H9 (cell line): ENCODE data around the gene TEX48. TPM values are rescaled to one million over a fixed set of nuclear protein-coding genes. Genes with fewer than 3 reads are reported as not detected.

Experiments used
- DNase-seq: peaks from one replicate; pipeline ENCODE4 v3.0.0-alpha.2; 2017
- H2AFZ ChIP-seq: one replicate; pipeline ENCODE4 v1.6.1; 2013; ENCODE audit warnings: mild to moderate bottlenecking, low read length, control low read depth, moderate library complexity
- H2AK5ac ChIP-seq: 2 replicates; pipeline ENCODE4 v1.6.1; 2013; ENCODE audit warnings: low read length, control low read depth, mixed read lengths; ENCODE audit not compliant: insufficient read length
- H2BK120ac ChIP-seq: one replicate; pipeline ENCODE4 v1.6.1; 2013; ENCODE audit warnings: low read depth, mild to moderate bottlenecking, low read length, control low read depth, inconsistent platforms; ENCODE audit not compliant: poor library complexity, severe bottlenecking
- H2BK12ac ChIP-seq: 2 replicates; pipeline ENCODE4 v1.6.1; 2013; ENCODE audit warnings: low read length, control low read depth, mixed read lengths, low read depth; ENCODE audit not compliant: insufficient read length
- H2BK15ac ChIP-seq: 2 replicates; pipeline ENCODE4 v1.6.1; 2013; ENCODE audit warnings: low read depth, low read length, control low read depth
- H2BK20ac ChIP-seq: one replicate; pipeline ENCODE4 v1.6.1; 2013; ENCODE audit warnings: low read depth, mild to moderate bottlenecking, low read length, control low read depth, inconsistent platforms; ENCODE audit not compliant: poor library complexity, severe bottlenecking
- H2BK5ac ChIP-seq: 2 replicates; pipeline ENCODE4 v1.6.1; 2013; ENCODE audit warnings: low read length, control low read depth, mixed read lengths; ENCODE audit not compliant: insufficient read length
- H3K14ac ChIP-seq: 2 replicates; pipeline ENCODE4 v1.6.1; 2013; ENCODE audit warnings: low read length, control low read depth; ENCODE audit not compliant: insufficient read depth
- H3K18ac ChIP-seq: 2 replicates; pipeline ENCODE4 v1.6.1; 2013; ENCODE audit warnings: low read depth, mild to moderate bottlenecking, mixed read lengths, low read length, control low read depth; ENCODE audit not compliant: insufficient read length
- H3K23ac ChIP-seq: 2 replicates; pipeline ENCODE4 v1.6.1; 2013; ENCODE audit warnings: low read length, control low read depth, mixed read lengths, low read depth; ENCODE audit not compliant: insufficient read length
- H3K23me2 ChIP-seq: 2 replicates; pipeline ENCODE4 v1.6.1; 2013; ENCODE audit warnings: low read depth, mild to moderate bottlenecking, mixed read lengths, low read length, control low read depth; ENCODE audit not compliant: insufficient read length, poor library complexity, severe bottlenecking
- H3K27ac ChIP-seq: 2 replicates; pipeline ENCODE4 v1.5.1; 2013; ENCODE audit warnings: low read length, control low read depth, mixed read lengths, low read depth; ENCODE audit not compliant: insufficient read length
- H3K27me3 ChIP-seq: 2 replicates; pipeline ENCODE4 v1.6.1; 2013; ENCODE audit warnings: low read length, control low read depth, inconsistent platforms; ENCODE audit not compliant: insufficient read depth
- H3K4ac ChIP-seq: 2 replicates; pipeline ENCODE4 v1.6.1; 2013; ENCODE audit warnings: low read depth, mild to moderate bottlenecking, control low read depth, inconsistent platforms, low read length, moderate library complexity
- H3K4me1 ChIP-seq: 2 replicates; pipeline ENCODE4 v1.6.1; 2013; ENCODE audit warnings: low read length, control low read depth, inconsistent platforms; ENCODE audit not compliant: insufficient read depth
- H3K4me2 ChIP-seq: 2 replicates; pipeline ENCODE4 v1.6.1; 2013; ENCODE audit warnings: low read length, control low read depth, mixed read lengths; ENCODE audit not compliant: insufficient read length, insufficient read depth
- H3K56ac ChIP-seq: 2 replicates; pipeline ENCODE4 v1.6.1; 2013; ENCODE audit warnings: low read depth, mild to moderate bottlenecking, mixed read lengths, low read length, control low read depth; ENCODE audit not compliant: insufficient read length
- H3K79me1 ChIP-seq: 2 replicates; pipeline ENCODE4 v1.6.1; 2013; ENCODE audit warnings: low read depth, mild to moderate bottlenecking, moderate library complexity, low read length, control low read depth, inconsistent platforms; ENCODE audit not compliant: insufficient read depth, poor library complexity, severe bottlenecking
- H3K79me2 ChIP-seq: 2 replicates; pipeline ENCODE4 v1.6.1; 2013; ENCODE audit warnings: low read length, control low read depth, inconsistent platforms; ENCODE audit not compliant: insufficient read depth
- H3K9ac ChIP-seq: 2 replicates; pipeline ENCODE4 v1.6.1; 2013; ENCODE audit warnings: low read length, control low read depth, mixed read lengths; ENCODE audit not compliant: insufficient read length; ENCODE audit errors: extremely low read depth
- H3K9me3 ChIP-seq: one replicate; pipeline ENCODE4 v1.6.1; 2013; ENCODE audit warnings: low read depth, low read length, inconsistent platforms; ENCODE audit not compliant: control insufficient read depth
- H3T11ph ChIP-seq: one replicate; pipeline ENCODE4 v1.6.1; 2013; ENCODE audit warnings: mild to moderate bottlenecking, low read length, control low read depth, inconsistent platforms
- H4K20me1 ChIP-seq: one replicate; pipeline ENCODE4 v1.6.1; 2013; ENCODE audit not compliant: control insufficient read depth, insufficient read length, insufficient read depth
- H4K5ac ChIP-seq: 2 replicates; pipeline ENCODE4 v1.6.1; 2013; ENCODE audit warnings: low read depth, mild to moderate bottlenecking, mixed read lengths, low read length, control low read depth; ENCODE audit not compliant: insufficient read length
- H4K8ac ChIP-seq: replicated peaks from 2 replicates; pipeline ENCODE4 v1.6.1; 2013; ENCODE audit warnings: low read length, control low read depth, mixed read lengths, low read depth; ENCODE audit not compliant: insufficient read length
- H4K91ac ChIP-seq: 2 replicates; pipeline ENCODE4 v1.6.1; 2013; ENCODE audit warnings: low read depth, mild to moderate bottlenecking, moderate library complexity, mixed read lengths, low read length, control low read depth; ENCODE audit not compliant: insufficient read length
- H3K27ac Mint-ChIP-seq, 3 experiments: 2 replicates in 2 of 3; 3 replicates in 1 of 3; pipeline ENCODE4 v1.8.0; 2020 to 2021; ENCODE audit warnings: mixed read lengths in 3 of 3, mild to moderate bottlenecking in 1 of 3, moderate library complexity in 1 of 3
- H3K27me3 Mint-ChIP-seq: 2 replicates; pipeline ENCODE4 v1.8.0; 2021; ENCODE audit warnings: low read depth, mild to moderate bottlenecking, moderate library complexity, mixed read lengths
- H3K36me3 Mint-ChIP-seq, 3 experiments: 2 replicates in 2 of 3; 3 replicates in 1 of 3; pipeline ENCODE4 v1.8.0; 2020 to 2021; ENCODE audit warnings: low read depth in 3 of 3, mixed read lengths in 3 of 3; ENCODE audit not compliant: insufficient read depth in 1 of 3
- H3K4me1 Mint-ChIP-seq, 2 experiments: 2 replicates each; pipeline ENCODE4 v1.8.0; 2020; ENCODE audit warnings: mixed read lengths in 2 of 2
- H3K4me3 Mint-ChIP-seq, 2 experiments: 2 replicates in 1 of 2; 3 replicates in 1 of 2; pipeline ENCODE4 v1.8.0; 2020 to 2021; ENCODE audit warnings: mild to moderate bottlenecking in 2 of 2, mixed read lengths in 2 of 2, moderate library complexity in 1 of 2
- H3K9me3 Mint-ChIP-seq, 2 experiments: 2 replicates in 1 of 2; 3 replicates in 1 of 2; pipeline ENCODE4 v1.8.0; 2020; ENCODE audit warnings: mild to moderate bottlenecking in 2 of 2, mixed read lengths in 2 of 2, moderate library complexity in 1 of 2
- WGBS: extraction: QIAGEN DNeasy Blood & Tissue Kit; methylation state at CpG from one replicate; pipeline ENCODE4 v1.1.7; 2013; ENCODE audit warnings: missing lambda C conversion rate, low lambda C conversion rate, mixed read lengths; ENCODE audit not compliant: insufficient read length; ENCODE audit errors: extremely low coverage; 5-methylcytosine and 5-hydroxymethylcytosine counted together
- total RNA-seq: library from RNA; stranded (reverse); gene quantifications from 2 replicates; pipeline ENCODE4 v1.2.1, GENCODE V29; 2021
- TF ChIP-seq, protein P1 (sequence below): fragments of 200-600 bp; sonication (generic); conservative IDR thresholded peaks from 3 replicates; pipeline ENCODE4 v1.8.0; 2021; ENCODE audit warnings: antibody characterized with exemption, mild to moderate bottlenecking

Gene TEX48
- total RNA-seq, 1 experiment from 2014 or later, result not detected

- DNase-seq, result no peak
- Histone ChIP-seq H3K23me2 (no peaks in the 10 kb centered on the region), H2AK5ac (no peak overlapping the region), H4K5ac (no peak overlapping the region), H3K56ac (no peak overlapping the region), H4K91ac (no peak overlapping the region), H2BK20ac (no peak overlapping the region), H2BK12ac (no peak overlapping the region), H3K79me1 (no peaks in the 10 kb centered on the region), H4K8ac (no peak overlapping the region), H3K18ac (no peak overlapping the region), H3T11ph (no peak overlapping the region), H3K9me3 (no peaks in the 10 kb centered on the region), H3K27ac (no peak overlapping the region), H3K4me1 (no peaks in the 10 kb centered on the region), H3K4ac (no peak overlapping the region), H2BK120ac (no peak overlapping the region), H2AFZ (no peak overlapping the region), H3K23ac (peak overlapping the region; percentile 31), H3K14ac (no peak overlapping the region), H2BK5ac (no peak overlapping the region), H2BK15ac (no peak overlapping the region), H3K9ac (no peak overlapping the region), H3K4me2 (no peak overlapping the region), H3K27me3 (no peaks in the 10 kb centered on the region), H3K79me2 (no peaks in the 10 kb centered on the region), H4K20me1 (no peaks in the 10 kb centered on the region)
- no peaks in the 10 kb centered on the region for H3K36me3 Mint-ChIP-seq
- H3K27me3 Mint-ChIP-seq, result peaks cover 34% of the 10 kb centered on the region
- TF ChIP-seq, protein P1, sequence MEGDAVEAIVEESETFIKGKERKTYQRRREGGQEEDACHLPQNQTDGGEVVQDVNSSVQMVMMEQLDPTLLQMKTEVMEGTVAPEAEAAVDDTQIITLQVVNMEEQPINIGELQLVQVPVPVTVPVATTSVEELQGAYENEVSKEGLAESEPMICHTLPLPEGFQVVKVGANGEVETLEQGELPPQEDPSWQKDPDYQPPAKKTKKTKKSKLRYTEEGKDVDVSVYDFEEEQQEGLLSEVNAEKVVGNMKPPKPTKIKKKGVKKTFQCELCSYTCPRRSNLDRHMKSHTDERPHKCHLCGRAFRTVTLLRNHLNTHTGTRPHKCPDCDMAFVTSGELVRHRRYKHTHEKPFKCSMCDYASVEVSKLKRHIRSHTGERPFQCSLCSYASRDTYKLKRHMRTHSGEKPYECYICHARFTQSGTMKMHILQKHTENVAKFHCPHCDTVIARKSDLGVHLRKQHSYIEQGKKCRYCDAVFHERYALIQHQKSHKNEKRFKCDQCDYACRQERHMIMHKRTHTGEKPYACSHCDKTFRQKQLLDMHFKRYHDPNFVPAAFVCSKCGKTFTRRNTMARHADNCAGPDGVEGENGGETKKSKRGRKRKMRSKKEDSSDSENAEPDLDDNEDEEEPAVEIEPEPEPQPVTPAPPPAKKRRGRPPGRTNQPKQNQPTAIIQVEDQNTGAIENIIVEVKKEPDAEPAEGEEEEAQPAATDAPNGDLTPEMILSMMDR, result no peak
- H3K9me3 Mint-ChIP-seq, result no peaks in the 10 kb centered on the region; a peak in 1 of 5 replicates
- no peak overlapping the region for H3K4me3 Mint-ChIP-seq
- no peak overlapping the region for H3K27ac Mint-ChIP-seq
- H3K4me1 Mint-ChIP-seq, result no peaks in the 10 kb centered on the region
- WGBS, result no CpG with 5 or more reads among the region's 1 CpG
Observed at GRCh38 chr9:114731701-114732100, 49.7 kb upstream of the TEX48 start.
